DND-41 (cell line): Measurements from ENCODE around the gene TMEM51.
A peak's percentile ranks its signal among the peaks of the same experiment; 100 is the strongest.

Source experiments
- ATAC-seq: fragments of 200-7000 bp; cut with Tn5 transposase; 3 replicates; pipeline ENCODE4 v1.9.1; 2021; ENCODE audit warnings: low read depth; ENCODE audit not compliant: insufficient read depth
- DNase-seq: peaks from one replicate; pipeline ENCODE4 v3.0.0-alpha.2; 2020
- H2AFZ ChIP-seq: 2 replicates; pipeline ENCODE4 v1.6.0; 2012; ENCODE audit warnings: low read depth, low read length
- H3K27ac ChIP-seq: 2 replicates; pipeline ENCODE4 v1.5.1; 2012; ENCODE audit warnings: low read length, inconsistent platforms
- H3K27me3 ChIP-seq: fragments of 200-600 bp; sonication (generic); 2 replicates; pipeline ENCODE4 v1.6.0; 2012; ENCODE audit warnings: low read length, mild to moderate bottlenecking, inconsistent platforms; ENCODE audit not compliant: insufficient read depth, poor library complexity
- H3K36me3 ChIP-seq: 2 replicates; pipeline ENCODE4 v1.5.1; 2012; ENCODE audit warnings: low read length, inconsistent platforms; ENCODE audit not compliant: insufficient read depth
- H3K4me1 ChIP-seq: 2 replicates; pipeline ENCODE4 v1.5.1; 2012; ENCODE audit warnings: mild to moderate bottlenecking, low read length; ENCODE audit not compliant: insufficient read depth
- H3K4me2 ChIP-seq: 2 replicates; pipeline ENCODE4 v1.6.0; 2012; ENCODE audit warnings: mild to moderate bottlenecking, moderate library complexity, low read length, inconsistent platforms; ENCODE audit not compliant: insufficient read depth
- H3K4me3 ChIP-seq, 2 experiments: fragments of 200-600 bp in 1 of 2; shearing (Covaris generic) in 1 of 2; 2 replicates each; pipeline ENCODE4 v1.5.1; 2012 to 2016; ENCODE audit warnings: inconsistent platforms in 2 of 2, low read length in 2 of 2, mild to moderate bottlenecking in 2 of 2, low read depth in 1 of 2, moderate library complexity in 1 of 2
- H3K79me2 ChIP-seq: 2 replicates; pipeline ENCODE4 v1.6.0; 2012; ENCODE audit warnings: low read length, inconsistent platforms; ENCODE audit not compliant: insufficient read depth
- H3K9ac ChIP-seq: 2 replicates; pipeline ENCODE4 v1.6.0; 2012; ENCODE audit warnings: low read depth, mild to moderate bottlenecking, inconsistent platforms, low read length, moderate library complexity
- H3K9me3 ChIP-seq: 2 replicates; pipeline ENCODE4 v1.5.1; 2012; ENCODE audit warnings: low read length, moderate library complexity, mild to moderate bottlenecking, inconsistent platforms; ENCODE audit not compliant: insufficient read depth, severe bottlenecking
- H4K20me1 ChIP-seq: 2 replicates; pipeline ENCODE4 v1.6.0; 2012; ENCODE audit warnings: low read length; ENCODE audit not compliant: insufficient read depth
- EZH2 ChIP-seq: IDR thresholded peaks from 3 replicates; pipeline ENCODE4 v1.6.1; 2012; ENCODE audit warnings: borderline replicate concordance, low read depth, mild to moderate bottlenecking, moderate library complexity, low read length, inconsistent platforms; ENCODE audit not compliant: severe bottlenecking
- TF ChIP-seq, protein P1 (sequence below): IDR thresholded peaks from 2 replicates; pipeline ENCODE4 v1.5.1; 2012; ENCODE audit warnings: borderline replicate concordance, low read length, moderate library complexity, mild to moderate bottlenecking; ENCODE audit not compliant: poor library complexity, severe bottlenecking; ENCODE audit errors: extremely low read depth

TMEM51 gene

GRCh38 chr1:15154480-15155036, 1.0 kb downstream of the TMEM51 start:
- peaks cover 19% of the 10 kb centered on the region for H3K4me1 ChIP-seq
- H2AFZ ChIP-seq = no peak overlapping the region
- H3K36me3 ChIP-seq = no peaks in the 10 kb centered on the region
- H3K9me3 ChIP-seq = no peaks in the 10 kb centered on the region
- H3K4me2 ChIP-seq = no peak overlapping the region
- no peak for TF ChIP-seq EZH2
- TF ChIP-seq, protein P1, sequence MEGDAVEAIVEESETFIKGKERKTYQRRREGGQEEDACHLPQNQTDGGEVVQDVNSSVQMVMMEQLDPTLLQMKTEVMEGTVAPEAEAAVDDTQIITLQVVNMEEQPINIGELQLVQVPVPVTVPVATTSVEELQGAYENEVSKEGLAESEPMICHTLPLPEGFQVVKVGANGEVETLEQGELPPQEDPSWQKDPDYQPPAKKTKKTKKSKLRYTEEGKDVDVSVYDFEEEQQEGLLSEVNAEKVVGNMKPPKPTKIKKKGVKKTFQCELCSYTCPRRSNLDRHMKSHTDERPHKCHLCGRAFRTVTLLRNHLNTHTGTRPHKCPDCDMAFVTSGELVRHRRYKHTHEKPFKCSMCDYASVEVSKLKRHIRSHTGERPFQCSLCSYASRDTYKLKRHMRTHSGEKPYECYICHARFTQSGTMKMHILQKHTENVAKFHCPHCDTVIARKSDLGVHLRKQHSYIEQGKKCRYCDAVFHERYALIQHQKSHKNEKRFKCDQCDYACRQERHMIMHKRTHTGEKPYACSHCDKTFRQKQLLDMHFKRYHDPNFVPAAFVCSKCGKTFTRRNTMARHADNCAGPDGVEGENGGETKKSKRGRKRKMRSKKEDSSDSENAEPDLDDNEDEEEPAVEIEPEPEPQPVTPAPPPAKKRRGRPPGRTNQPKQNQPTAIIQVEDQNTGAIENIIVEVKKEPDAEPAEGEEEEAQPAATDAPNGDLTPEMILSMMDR = no peak
- H3K27me3 ChIP-seq = peaks cover 41% of the 10 kb centered on the region
- peaks cover 3% of the 10 kb centered on the region; the same call in 1 of the 2 replicates for H4K20me1 ChIP-seq
- no peak overlapping the region for H3K27ac ChIP-seq
- DNase-seq (no peak), ATAC-seq (no peak)
- H3K4me3 ChIP-seq = no peak overlapping the region
- no peaks in the 10 kb centered on the region for H3K79me2 ChIP-seq
- no peak overlapping the region for H3K9ac ChIP-seq

DNA sequence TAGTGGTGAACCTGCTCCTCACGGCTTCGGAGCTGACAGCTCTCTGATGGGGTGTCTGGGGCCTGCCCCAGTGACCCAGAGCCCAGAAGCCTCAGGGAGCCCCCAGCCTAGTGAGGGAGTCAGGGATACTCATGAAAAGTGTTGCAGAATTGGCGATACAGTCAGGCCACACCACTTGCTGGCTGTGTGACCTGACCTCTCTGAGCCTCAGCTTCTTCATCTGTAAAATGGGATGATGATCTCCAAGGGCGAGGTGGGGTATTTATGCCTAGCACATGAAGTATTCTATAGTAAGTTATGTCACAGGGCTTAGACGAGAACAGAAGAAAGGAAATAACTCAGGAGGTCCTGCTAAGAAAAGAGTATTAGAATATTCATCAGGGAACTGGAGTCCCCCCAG, 1.6 kb downstream of the TMEM51 start:
- Histone ChIP-seq H3K36me3 (no peaks in the 10 kb centered on the region), H3K27ac (no peak overlapping the region), H3K4me2 (no peak overlapping the region), H3K9me3 (no peaks in the 10 kb centered on the region), H4K20me1 (peaks cover 3% of the 10 kb centered on the region; the same call in 1 of the 2 replicates), H3K9ac (no peak overlapping the region), H3K4me1 (peaks cover 19% of the 10 kb centered on the region), H3K79me2 (no peaks in the 10 kb centered on the region), H2AFZ (no peak overlapping the region), H3K4me3 (no peak overlapping the region), H3K27me3 (peaks cover 35% of the 10 kb centered on the region)
- DNase-seq (no peak), ATAC-seq (no peak)
- TF ChIP-seq, protein P1 = no peak
- TF ChIP-seq EZH2 = no peak

GRCh38 chr1:15155888-15156741, 2.6 kb downstream of the TMEM51 start:
- no peaks in the 10 kb centered on the region for H3K79me2 ChIP-seq
- peaks cover 19% of the 10 kb centered on the region for H3K4me1 ChIP-seq
- DNase-seq (peak; percentile 65), ATAC-seq (peak; percentile 93)
- H3K27me3 ChIP-seq = peaks cover 25% of the 10 kb centered on the region
- peak overlapping the region; percentile 12; the same call in 1 of the 2 replicates for H3K9ac ChIP-seq
- H3K36me3 ChIP-seq = no peaks in the 10 kb centered on the region
- peak overlapping the region in 1 of 2 experiments; percentile 15; a peak in 1 of 4 replicates for H3K4me3 ChIP-seq
- peak overlapping the region; percentile 45 for H3K27ac ChIP-seq
- H2AFZ ChIP-seq = peak overlapping the region; percentile 71
- H3K9me3 ChIP-seq = no peaks in the 10 kb centered on the region
- H3K4me2 ChIP-seq = peak overlapping the region; percentile 53
- H4K20me1 ChIP-seq = peaks cover 3% of the 10 kb centered on the region; the same call in 1 of the 2 replicates
- TF ChIP-seq, protein P1 = no peak
- no peak for TF ChIP-seq EZH2
